ENCODE data around the gene KCNMA1. TPM values are rescaled to one million over a fixed set of nuclear protein-coding genes. Genes with fewer than 3 reads are reported as not detected.

Gene KCNMA1
- total RNA-seq, 1 donor from 2014 or later: 30.1 TPM

DNA sequence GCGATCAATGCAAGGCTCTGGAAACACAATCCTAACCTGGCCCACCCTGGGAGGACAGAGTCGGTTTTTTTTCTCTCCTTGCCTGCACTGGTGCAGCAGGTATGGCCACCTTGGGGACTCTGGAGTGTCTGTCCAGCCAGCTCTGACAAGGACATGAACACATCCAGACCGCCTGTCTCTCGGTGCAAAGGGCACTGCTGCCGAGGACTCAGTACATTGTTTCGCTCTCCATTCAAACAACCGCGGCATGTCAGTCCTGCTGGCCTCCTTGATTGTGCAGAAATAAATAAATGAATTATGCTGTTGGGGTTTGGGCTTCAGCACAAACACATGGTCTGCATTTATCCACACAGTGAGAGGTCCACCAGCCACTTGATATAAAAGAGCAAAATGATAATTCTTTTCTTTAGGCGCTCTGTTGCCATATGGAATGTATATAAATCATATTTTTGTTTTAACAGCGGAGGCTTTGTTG is 565.2 kb downstream of the KCNMA1 start:
- TF ChIP-seq, protein P1, sequence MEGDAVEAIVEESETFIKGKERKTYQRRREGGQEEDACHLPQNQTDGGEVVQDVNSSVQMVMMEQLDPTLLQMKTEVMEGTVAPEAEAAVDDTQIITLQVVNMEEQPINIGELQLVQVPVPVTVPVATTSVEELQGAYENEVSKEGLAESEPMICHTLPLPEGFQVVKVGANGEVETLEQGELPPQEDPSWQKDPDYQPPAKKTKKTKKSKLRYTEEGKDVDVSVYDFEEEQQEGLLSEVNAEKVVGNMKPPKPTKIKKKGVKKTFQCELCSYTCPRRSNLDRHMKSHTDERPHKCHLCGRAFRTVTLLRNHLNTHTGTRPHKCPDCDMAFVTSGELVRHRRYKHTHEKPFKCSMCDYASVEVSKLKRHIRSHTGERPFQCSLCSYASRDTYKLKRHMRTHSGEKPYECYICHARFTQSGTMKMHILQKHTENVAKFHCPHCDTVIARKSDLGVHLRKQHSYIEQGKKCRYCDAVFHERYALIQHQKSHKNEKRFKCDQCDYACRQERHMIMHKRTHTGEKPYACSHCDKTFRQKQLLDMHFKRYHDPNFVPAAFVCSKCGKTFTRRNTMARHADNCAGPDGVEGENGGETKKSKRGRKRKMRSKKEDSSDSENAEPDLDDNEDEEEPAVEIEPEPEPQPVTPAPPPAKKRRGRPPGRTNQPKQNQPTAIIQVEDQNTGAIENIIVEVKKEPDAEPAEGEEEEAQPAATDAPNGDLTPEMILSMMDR (conservative IDR thresholded peaks at IDR 0.05): no peak
- H3K9me3 Mint-ChIP-seq: no peaks in the 10 kb centered on the region
- peaks cover 8% of the 10 kb centered on the region for H3K36me3 Mint-ChIP-seq
- peaks cover 35% of the 10 kb centered on the region for H3K4me1 Mint-ChIP-seq (ENCODE audit: unreplicated experiment)
- no peak for DNase-seq (ENCODE audit: extremely low spot score, unreplicated experiment)
- no peak overlapping the region for H3K27ac Mint-ChIP-seq
- H3K27me3 Mint-ChIP-seq: peaks cover 8% of the 10 kb centered on the region
- no peak overlapping the region for H3K4me3 Mint-ChIP-seq

DNA sequence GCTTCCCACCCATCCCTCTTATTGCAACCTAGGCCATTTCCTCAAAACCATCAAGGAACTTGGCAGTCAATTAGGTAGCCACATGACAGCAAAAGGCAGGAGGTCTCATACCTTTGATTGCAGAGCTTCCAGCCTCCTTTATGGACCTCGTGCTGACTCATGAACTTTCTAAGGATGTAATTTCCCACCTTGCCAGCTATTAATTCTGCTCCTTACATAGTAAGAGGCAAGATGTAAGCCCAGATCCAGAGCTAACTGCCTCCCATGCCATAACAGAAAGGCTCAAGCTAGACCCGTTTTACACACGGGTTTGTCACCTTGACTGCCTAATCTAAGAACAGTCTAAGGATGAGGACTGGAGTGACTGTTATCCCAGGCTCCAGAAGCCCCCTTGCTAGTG is 565.7 kb downstream of the KCNMA1 start:
- peaks cover 7% of the 10 kb centered on the region for H3K27me3 Mint-ChIP-seq
- H3K4me3 Mint-ChIP-seq: no peak overlapping the region
- no peak overlapping the region for H3K27ac Mint-ChIP-seq
- H3K4me1 Mint-ChIP-seq (ENCODE audit: unreplicated experiment): peaks cover 35% of the 10 kb centered on the region
- H3K9me3 Mint-ChIP-seq: no peaks in the 10 kb centered on the region
- TF ChIP-seq, protein P1 (conservative IDR thresholded peaks at IDR 0.05): no peak
- DNase-seq (ENCODE audit: extremely low spot score, unreplicated experiment): no peak
- peaks cover 6% of the 10 kb centered on the region for H3K36me3 Mint-ChIP-seq

DNA sequence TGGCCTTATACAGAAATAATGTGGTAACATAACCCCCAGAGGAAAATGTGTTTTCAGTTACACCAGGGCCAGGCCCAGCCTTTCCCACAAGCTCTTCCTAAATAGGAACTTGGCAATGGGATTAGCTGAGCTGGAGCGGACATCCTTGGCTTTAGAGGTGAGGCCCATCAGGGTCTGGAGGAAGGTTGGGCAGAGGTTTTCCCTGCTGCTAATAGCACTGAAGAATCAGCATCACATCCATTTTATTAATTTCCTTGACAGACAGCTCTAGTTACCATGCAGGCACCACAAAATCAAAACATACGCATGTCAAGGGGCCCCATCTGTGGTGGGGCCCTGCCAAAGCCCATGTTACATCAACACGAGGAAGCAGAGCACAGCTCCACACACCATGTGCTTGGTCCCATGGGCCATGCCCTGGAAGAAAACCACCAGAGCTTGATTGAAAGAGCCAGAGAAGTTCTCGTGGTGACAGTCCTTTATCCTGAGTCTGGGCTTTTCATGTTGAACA is 566.6 kb downstream of the KCNMA1 start:
- Mint-ChIP-seq H3K36me3 (peaks cover 6% of the 10 kb centered on the region), H3K27me3 (peaks cover 4% of the 10 kb centered on the region), H3K4me3 (no peak overlapping the region), H3K9me3 (no peaks in the 10 kb centered on the region), H3K4me1 (ENCODE audit: unreplicated experiment) (peaks cover 35% of the 10 kb centered on the region), H3K27ac (no peak overlapping the region)
- no peak for DNase-seq (ENCODE audit: extremely low spot score, unreplicated experiment)
- TF ChIP-seq, protein P1 (conservative IDR thresholded peaks at IDR 0.05): no peak

- Mint-ChIP-seq H3K9me3 (no peaks in the 10 kb centered on the region), H3K4me1 (ENCODE audit: unreplicated experiment) (peaks cover 35% of the 10 kb centered on the region), H3K4me3 (no peak overlapping the region), H3K27ac (no peak overlapping the region), H3K27me3 (peaks cover 7% of the 10 kb centered on the region), H3K36me3 (peaks cover 6% of the 10 kb centered on the region)
- TF ChIP-seq, protein P1 (conservative IDR thresholded peaks at IDR 0.05): no peak
- DNase-seq (ENCODE audit: extremely low spot score, unreplicated experiment): no peak
These were observed 567.3 kb downstream of the KCNMA1 start for GRCh38 chr10:77070346-77070745.

- TF ChIP-seq, protein P1 (conservative IDR thresholded peaks at IDR 0.05): no peak
- H3K36me3 Mint-ChIP-seq: peaks cover 6% of the 10 kb centered on the region
- no peak overlapping the region for H3K27ac Mint-ChIP-seq
- no peak for DNase-seq (ENCODE audit: extremely low spot score, unreplicated experiment)
- H3K27me3 Mint-ChIP-seq: peaks cover 4% of the 10 kb centered on the region
- H3K4me1 Mint-ChIP-seq (ENCODE audit: unreplicated experiment): peaks cover 25% of the 10 kb centered on the region
- no peak overlapping the region for H3K4me3 Mint-ChIP-seq
- no peaks in the 10 kb centered on the region for H3K9me3 Mint-ChIP-seq
These were observed 568.6 kb downstream of the KCNMA1 start for GRCh38 chr10:77068969-77069368.

GRCh38 chr10:77068272-77068671 is 569.3 kb downstream of the KCNMA1 start:
- Mint-ChIP-seq H3K27ac (no peak overlapping the region), H3K4me3 (no peak overlapping the region), H3K4me1 (ENCODE audit: unreplicated experiment) (peaks cover 20% of the 10 kb centered on the region), H3K9me3 (no peaks in the 10 kb centered on the region), H3K36me3 (peaks cover 6% of the 10 kb centered on the region), H3K27me3 (peaks cover 4% of the 10 kb centered on the region)
- DNase-seq (ENCODE audit: extremely low spot score, unreplicated experiment): no peak
- TF ChIP-seq, protein P1 (conservative IDR thresholded peaks at IDR 0.05): no peak
